Neural progenitor cell (in vitro differentiated cells): ENCODE results near the gene RARRES1.

ENCODE experiments used
- CTCF ChIP-seq: fragments of 200-600 bp; sonication (generic); IDR thresholded peaks from 2 replicates; pipeline ENCODE4 v1.5.1; 2017; ENCODE audit warnings: antibody characterized with exemption, mild to moderate bottlenecking
- EZH2 ChIP-seq: fragments of 200-600 bp; sonication (generic); IDR thresholded peaks from 2 replicates; pipeline ENCODE4 v1.6.1; 2017; ENCODE audit warnings: antibody characterized with exemption, mild to moderate bottlenecking, moderate library complexity
- EZH2phosphoT487 ChIP-seq: fragments of 200-600 bp; sonication (generic); IDR thresholded peaks from 2 replicates; pipeline ENCODE4 v1.6.1; 2017; ENCODE audit warnings: antibody characterized with exemption

DNA sequence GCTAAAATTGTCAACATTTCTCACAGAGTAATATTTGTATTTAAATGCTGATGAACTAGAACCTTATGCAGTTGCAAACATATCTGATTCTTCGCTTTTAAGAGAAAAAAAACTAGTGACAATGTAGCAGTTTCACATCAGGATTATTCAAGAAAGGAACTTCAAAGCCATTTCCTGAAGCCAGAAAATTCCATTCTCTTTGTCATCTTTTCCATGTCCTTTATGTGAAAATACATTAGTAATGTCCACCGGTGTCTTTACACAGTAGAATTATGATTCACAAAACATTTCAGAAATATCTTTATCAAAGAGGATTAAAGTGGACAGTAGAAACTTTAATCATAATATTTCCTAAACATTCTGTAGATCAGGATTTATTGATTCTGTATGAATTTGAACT is 47.1 kb downstream of the RARRES1 start:
- TF ChIP-seq CTCF = no peak
- no peak for TF ChIP-seq EZH2
- TF ChIP-seq EZH2phosphoT487 = no peak
